Measurements from ENCODE around the gene ADCY3. TPM values are rescaled to one million over a fixed set of nuclear protein-coding genes. Genes with fewer than 3 reads are reported as not detected.
A peak's percentile ranks its signal among the peaks of the same experiment; 100 is the strongest.

Gene ADCY3
- total RNA-seq, 1 donor from 2014 or later: 38.6 TPM

DNA sequence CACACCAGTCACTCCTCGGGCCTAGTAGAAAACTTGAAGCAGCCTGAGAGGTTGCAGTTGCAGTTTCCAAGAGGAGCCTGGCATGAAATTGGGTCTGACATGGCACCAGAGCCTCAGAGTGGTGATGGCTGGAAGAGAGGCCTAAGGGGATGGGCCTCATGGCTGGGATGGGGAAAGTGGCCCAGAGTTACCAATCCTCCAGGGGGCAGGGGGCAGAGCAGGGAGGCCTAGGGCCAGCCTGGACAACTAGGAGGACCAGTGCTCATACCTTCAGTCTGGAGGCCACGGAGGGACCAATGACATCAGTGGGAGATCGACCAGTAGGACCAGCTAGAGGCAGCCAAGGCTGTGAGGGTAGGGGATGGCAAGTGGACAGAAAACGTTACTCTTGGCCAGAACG lies 15.1 kb upstream of the ADCY3 start:
- no peak overlapping the region for H3K27ac Mint-ChIP-seq
- no peaks in the 10 kb centered on the region for H3K4me1 Mint-ChIP-seq
- H3K4me3 Mint-ChIP-seq: no peak overlapping the region
- H3K9me3 Mint-ChIP-seq: no peaks in the 10 kb centered on the region
- H3K27me3 Mint-ChIP-seq (ENCODE audit: low read depth): peaks cover 1% of the 10 kb centered on the region
- DNase-seq (ENCODE audit: low spot score in 2 of 2, unreplicated experiment in 2 of 2): no peak
- TF ChIP-seq, protein P1, sequence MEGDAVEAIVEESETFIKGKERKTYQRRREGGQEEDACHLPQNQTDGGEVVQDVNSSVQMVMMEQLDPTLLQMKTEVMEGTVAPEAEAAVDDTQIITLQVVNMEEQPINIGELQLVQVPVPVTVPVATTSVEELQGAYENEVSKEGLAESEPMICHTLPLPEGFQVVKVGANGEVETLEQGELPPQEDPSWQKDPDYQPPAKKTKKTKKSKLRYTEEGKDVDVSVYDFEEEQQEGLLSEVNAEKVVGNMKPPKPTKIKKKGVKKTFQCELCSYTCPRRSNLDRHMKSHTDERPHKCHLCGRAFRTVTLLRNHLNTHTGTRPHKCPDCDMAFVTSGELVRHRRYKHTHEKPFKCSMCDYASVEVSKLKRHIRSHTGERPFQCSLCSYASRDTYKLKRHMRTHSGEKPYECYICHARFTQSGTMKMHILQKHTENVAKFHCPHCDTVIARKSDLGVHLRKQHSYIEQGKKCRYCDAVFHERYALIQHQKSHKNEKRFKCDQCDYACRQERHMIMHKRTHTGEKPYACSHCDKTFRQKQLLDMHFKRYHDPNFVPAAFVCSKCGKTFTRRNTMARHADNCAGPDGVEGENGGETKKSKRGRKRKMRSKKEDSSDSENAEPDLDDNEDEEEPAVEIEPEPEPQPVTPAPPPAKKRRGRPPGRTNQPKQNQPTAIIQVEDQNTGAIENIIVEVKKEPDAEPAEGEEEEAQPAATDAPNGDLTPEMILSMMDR (IDR thresholded peaks at IDR 0.05; ENCODE audit: unreplicated experiment): no peak
- no peaks in the 10 kb centered on the region for H3K36me3 Mint-ChIP-seq

DNA sequence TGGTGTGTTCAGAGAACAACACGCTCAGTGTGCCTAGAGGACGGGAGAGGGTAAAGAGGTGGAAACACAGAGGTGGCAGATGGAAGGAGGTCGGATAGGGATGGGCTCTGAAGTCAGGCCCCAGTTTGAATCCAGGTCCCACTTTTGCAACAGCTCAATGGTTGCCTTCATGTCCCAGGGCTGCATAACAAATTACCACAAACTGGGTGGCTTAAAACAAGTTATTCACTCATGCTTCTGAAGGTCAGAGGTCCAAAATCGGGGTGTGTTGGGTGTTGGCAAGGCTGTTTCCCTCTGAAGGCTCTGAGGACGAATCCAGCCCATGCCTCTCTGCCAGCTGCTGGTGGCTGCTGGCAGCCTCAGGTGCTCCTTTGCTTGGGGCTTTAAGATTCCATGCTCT lies 12.7 kb upstream of the ADCY3 start:
- peaks cover 1% of the 10 kb centered on the region for H3K27me3 Mint-ChIP-seq (ENCODE audit: low read depth)
- no peaks in the 10 kb centered on the region for H3K36me3 Mint-ChIP-seq

DNA sequence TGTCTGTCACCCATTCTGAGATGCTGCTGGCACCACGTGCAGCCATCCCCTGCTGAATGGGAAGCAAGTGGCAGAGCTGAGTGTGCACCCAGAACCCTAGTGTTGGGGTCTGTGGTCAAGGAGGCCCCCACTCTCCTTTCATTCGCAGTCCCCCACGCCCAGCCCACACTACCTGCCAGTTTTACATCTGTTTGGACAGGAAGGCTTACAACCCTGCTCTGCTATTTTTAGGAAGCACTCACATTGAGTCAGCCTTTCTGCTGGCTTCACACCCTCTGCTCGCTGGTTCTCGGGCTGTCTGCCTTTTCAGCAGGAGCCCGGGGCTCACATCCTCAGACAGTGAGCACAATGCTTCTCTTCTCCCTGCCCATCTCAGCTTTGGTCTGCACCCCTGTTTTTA lies 10.7 kb upstream of the ADCY3 start:
- no peaks in the 10 kb centered on the region for H3K36me3 Mint-ChIP-seq
- no peak overlapping the region for H3K27ac Mint-ChIP-seq
- DNase-seq (ENCODE audit: low spot score in 2 of 2, unreplicated experiment in 2 of 2): no peak
- no peak overlapping the region for H3K4me3 Mint-ChIP-seq
- H3K9me3 Mint-ChIP-seq: no peaks in the 10 kb centered on the region
- H3K27me3 Mint-ChIP-seq (ENCODE audit: low read depth): peaks cover 1% of the 10 kb centered on the region
- no peaks in the 10 kb centered on the region for H3K4me1 Mint-ChIP-seq
- TF ChIP-seq, protein P1 (IDR thresholded peaks at IDR 0.05; ENCODE audit: unreplicated experiment): no peak

More for the DNA sequence above, 12.7 kb upstream of the ADCY3 start:
- Mint-ChIP-seq H3K9me3 (no peaks in the 10 kb centered on the region), H3K4me3 (no peak overlapping the region), H3K27ac (no peak overlapping the region), H3K4me1 (no peaks in the 10 kb centered on the region)
- TF ChIP-seq, protein P1 (IDR thresholded peaks at IDR 0.05; ENCODE audit: unreplicated experiment): no peak
- DNase-seq (ENCODE audit: low spot score in 2 of 2, unreplicated experiment in 2 of 2): peak in 1 of 2 experiments; percentile 13

DNA sequence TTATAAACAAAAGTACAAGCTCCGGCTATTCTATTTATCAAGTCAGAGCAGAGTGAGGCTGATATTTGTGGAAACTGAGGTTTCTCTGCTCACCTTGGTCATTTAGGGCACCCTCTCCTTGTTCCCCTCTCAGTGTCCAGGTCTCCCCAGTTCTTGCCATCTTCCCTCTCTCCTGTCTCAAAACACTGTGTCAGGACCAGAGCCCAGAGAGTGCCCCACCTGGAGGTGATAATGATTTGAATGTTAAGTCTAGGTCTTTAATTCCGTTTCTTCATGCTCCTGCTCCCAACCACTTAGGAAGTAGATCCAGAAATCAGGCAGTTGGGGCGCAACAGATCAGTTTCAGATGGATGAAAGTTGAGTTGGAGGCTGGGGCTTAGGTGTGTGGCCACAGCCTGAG lies 9.2 kb upstream of the ADCY3 start:
- no peak overlapping the region for H3K4me3 Mint-ChIP-seq
- no peak overlapping the region for H3K27ac Mint-ChIP-seq
- no peak for DNase-seq (ENCODE audit: low spot score in 2 of 2, unreplicated experiment in 2 of 2)
- peaks cover 1% of the 10 kb centered on the region for H3K27me3 Mint-ChIP-seq (ENCODE audit: low read depth)
- no peaks in the 10 kb centered on the region for H3K4me1 Mint-ChIP-seq
- no peaks in the 10 kb centered on the region for H3K36me3 Mint-ChIP-seq
- TF ChIP-seq, protein P1 (IDR thresholded peaks at IDR 0.05; ENCODE audit: unreplicated experiment): no peak
- H3K9me3 Mint-ChIP-seq: no peaks in the 10 kb centered on the region

DNA sequence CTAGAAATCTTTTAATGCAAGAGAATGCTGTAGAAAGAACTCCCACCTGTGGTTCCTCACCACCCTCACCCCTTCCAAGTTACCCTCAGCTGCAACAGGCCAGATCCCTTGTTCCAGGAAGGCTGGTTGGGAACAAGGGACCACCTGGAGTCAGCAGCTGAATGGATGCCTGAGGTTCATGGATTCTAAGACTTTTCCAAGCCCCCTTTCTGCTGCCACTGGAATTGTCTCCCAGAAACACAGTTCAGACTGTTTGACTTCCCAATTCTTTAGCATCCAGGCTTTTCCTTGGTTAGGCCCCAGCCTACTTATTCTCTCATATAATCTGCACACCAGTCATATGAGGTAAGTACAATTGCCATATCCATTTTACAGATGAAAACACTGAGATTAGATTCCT lies 8.0 kb upstream of the ADCY3 start:
- no peak overlapping the region for H3K4me3 Mint-ChIP-seq
- TF ChIP-seq, protein P1 (IDR thresholded peaks at IDR 0.05; ENCODE audit: unreplicated experiment): no peak

More for the DNA sequence above, 8.0 kb upstream of the ADCY3 start:
- no peak for DNase-seq (ENCODE audit: low spot score in 2 of 2, unreplicated experiment in 2 of 2)
- Mint-ChIP-seq H3K27me3 (ENCODE audit: low read depth) (peaks cover 1% of the 10 kb centered on the region), H3K36me3 (no peaks in the 10 kb centered on the region), H3K9me3 (no peaks in the 10 kb centered on the region), H3K4me1 (no peaks in the 10 kb centered on the region), H3K27ac (no peak overlapping the region)
